ENCODE measurements around the gene CTBS. TPM values are rescaled to one million over a fixed set of nuclear protein-coding genes. Genes with fewer than 3 reads are reported as not detected.

CTBS gene
- polyA plus RNA-seq, 2 of the 4 experiments (the other 2 are of a cell fraction): 6.7 to 25.3 TPM

- WGBS (ENCODE audit: missing lambda C conversion rate): 73% methylated on average over 5 of the region's 5 CpGs
- H3K4me2 ChIP-seq: no peak overlapping the region
- POLR2A ChIA-PET: no interaction called here
- TF ChIP-seq SREBF2 (IDR thresholded peaks at IDR 0.05) (no peak), EHMT2 (IDR thresholded peaks at IDR 0.05; ENCODE audit: low read depth) (no peak), CBX8 (IDR thresholded peaks at IDR 0.05) (no peak), ZNF302 (CRISPR knock-in tag; IDR thresholded peaks at IDR 0.05) (no peak), POLR2AphosphoS2 (conservative IDR thresholded peaks at IDR 0.05; ENCODE audit: low read length) (no peak), NPAS2 (CRISPR knock-in tag; IDR thresholded peaks at IDR 0.05; ENCODE audit: borderline replicate concordance) (no peak), MYC (IDR thresholded peaks at IDR 0.05; ENCODE audit: borderline replicate concordance, low read length) (no peak), NR3C1 (IDR thresholded peaks at IDR 0.05) (no peak), MAFK (IDR thresholded peaks at IDR 0.05; ENCODE audit: partially characterized antibody) (no peak), POLR2A (IDR thresholded peaks at IDR 0.05; ENCODE audit: low read length) (no peak), ATOH8 (CRISPR knock-in tag; IDR thresholded peaks at IDR 0.05; ENCODE audit: low read depth) (no peak), USF2 (IDR thresholded peaks at IDR 0.05) (no peak), SMC3 (IDR thresholded peaks at IDR 0.05) (no peak), PBX3 (IDR thresholded peaks at IDR 0.05) (no peak), TFCP2L1 (CRISPR knock-in tag; IDR thresholded peaks at IDR 0.05) (no peak), MAX (IDR thresholded peaks at IDR 0.05) (no peak), ZC3H11A (IDR thresholded peaks at IDR 0.05) (no peak)
- CTCF ChIA-PET: interaction anchor here (1.4 kb wide), 1 partner anchor 335 kb away, joined by 3 read pairs; no protein-coding TSS in a partner anchor
- H3K9me3 ChIP-seq: peaks cover 12% of the 10 kb centered on the region
- H3K27ac ChIP-seq: no peak overlapping the region
- ATAC-seq (no peak), DNase-seq (ENCODE audit: low read depth in 1 of 2, low spot score in 1 of 2) (no peak), FAIRE-seq (no peak)
- no peaks in the 10 kb centered on the region for H3K4me1 ChIP-seq
- no peak overlapping the region for H3K4me3 ChIP-seq
These were observed 26.6 kb upstream of the CTBS start for GRCh38 chr1:84600796-84601195.

GRCh38 chr1:84598846-84599741 lies 24.9 kb upstream of the CTBS start:
- no peaks in the 10 kb centered on the region for H3K9me3 ChIP-seq
- CTCF ChIA-PET: interaction anchor here (1.5 kb wide), 1 partner anchor 21 kb away, joined by 3 read pairs; no protein-coding TSS in a partner anchor
- H3K4me3 ChIP-seq: no peak overlapping the region
- H3K4me1 ChIP-seq: no peaks in the 10 kb centered on the region
- no peak overlapping the region for H3K4me2 ChIP-seq
- POLR2A ChIA-PET: no interaction called here
- no peak for DNase-seq (ENCODE audit: low read depth in 1 of 2, low spot score in 1 of 2)
- H3K27ac ChIP-seq: no peak overlapping the region
- 65% methylated on average over 5 of the region's 5 CpGs for WGBS (ENCODE audit: missing lambda C conversion rate)
- ATAC-seq: no peak
- no peak for FAIRE-seq
- TF ChIP-seq PBX3 (IDR thresholded peaks at IDR 0.05): no peak
- no peak for TF ChIP-seq E2F6 (IDR thresholded peaks at IDR 0.05; ENCODE audit: borderline replicate concordance, low read depth)
- no peak for TF ChIP-seq MAZ (IDR thresholded peaks at IDR 0.05; ENCODE audit: borderline replicate concordance, low read depth, low read length)
- no peak for TF ChIP-seq NFE2L2 (conservative IDR thresholded peaks at IDR 0.05; ENCODE audit: low read length)
- no peak for TF ChIP-seq HMGXB4 (CRISPR knock-in tag; IDR thresholded peaks at IDR 0.05; ENCODE audit: borderline replicate concordance)
- TF ChIP-seq HEYL (CRISPR knock-in tag; IDR thresholded peaks at IDR 0.05): no peak
- no peak for TF ChIP-seq RAD21 (conservative IDR thresholded peaks at IDR 0.05 in 1 of 2, IDR thresholded peaks at IDR 0.05 in 1 of 2)
- no peak for TF ChIP-seq RNF2 (IDR thresholded peaks at IDR 0.05; ENCODE audit: borderline replicate concordance, low read depth)
- TF ChIP-seq SREBF2 (IDR thresholded peaks at IDR 0.05): no peak
- no peak for TF ChIP-seq EP300 (IDR thresholded peaks at IDR 0.05)
- TF ChIP-seq FOXS1 (CRISPR knock-in tag; IDR thresholded peaks at IDR 0.05): no peak
- TF ChIP-seq ELK1 (IDR thresholded peaks at IDR 0.05; ENCODE audit: low read depth, low read length): no peak
- TF ChIP-seq CEBPB (IDR thresholded peaks at IDR 0.05): no peak
- no peak for TF ChIP-seq EHF (CRISPR knock-in tag; IDR thresholded peaks at IDR 0.05)
- no peak for TF ChIP-seq MYC (IDR thresholded peaks at IDR 0.05; ENCODE audit: borderline replicate concordance, low read length)
- TF ChIP-seq ESRRA (IDR thresholded peaks at IDR 0.05; ENCODE audit: borderline replicate concordance, low read length): no peak

Measured in A549 (cell line).